ENCODE measurements around the gene PNRC1.

The PNRC1 gene

DNA sequence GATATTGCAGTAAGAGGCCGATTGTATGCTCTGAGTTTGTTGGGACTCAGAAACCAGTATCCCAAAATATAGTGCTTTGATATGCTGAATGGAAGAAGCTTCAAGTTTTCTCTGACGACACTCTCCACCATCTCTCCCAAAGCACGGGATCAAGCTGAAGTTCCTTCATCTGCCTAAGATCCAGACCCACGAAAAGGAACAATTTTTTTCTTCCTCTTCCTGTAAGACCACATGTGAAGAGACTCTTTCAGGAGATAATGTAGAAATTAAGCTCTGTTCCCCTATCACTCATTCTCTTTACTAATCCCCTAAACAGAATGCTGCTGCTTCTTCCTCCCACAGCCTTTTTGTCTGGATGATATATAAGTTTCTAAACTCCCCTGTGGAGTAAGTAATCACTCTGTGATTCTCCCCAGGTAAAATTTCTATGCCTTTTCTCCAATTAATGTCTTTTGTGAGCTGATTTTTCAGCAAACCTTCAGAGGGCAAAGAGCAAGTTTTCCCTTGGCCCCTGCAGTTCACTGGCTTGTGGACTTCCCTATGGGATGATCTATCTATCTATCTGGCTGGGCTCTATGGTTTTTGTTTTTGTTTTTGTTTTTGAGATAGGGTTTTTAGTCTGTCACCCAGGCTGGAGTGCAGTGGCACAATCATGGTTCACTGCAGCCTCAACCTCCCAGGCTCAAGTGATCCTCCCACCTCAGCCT, 13.5 kb upstream of the PNRC1 start:
- Histone ChIP-seq H3K4me3 (ENCODE audit: low read depth, low read length) (no peak overlapping the region), H3K9me3 (no peaks in the 10 kb centered on the region), H3K27me3 (no peaks in the 10 kb centered on the region; the same call in 1 of the 2 replicates), H3K4me1 (no peaks in the 10 kb centered on the region), H3K36me3 (no peaks in the 10 kb centered on the region)
- DNase-seq: no peak
- TF ChIP-seq, protein P1, sequence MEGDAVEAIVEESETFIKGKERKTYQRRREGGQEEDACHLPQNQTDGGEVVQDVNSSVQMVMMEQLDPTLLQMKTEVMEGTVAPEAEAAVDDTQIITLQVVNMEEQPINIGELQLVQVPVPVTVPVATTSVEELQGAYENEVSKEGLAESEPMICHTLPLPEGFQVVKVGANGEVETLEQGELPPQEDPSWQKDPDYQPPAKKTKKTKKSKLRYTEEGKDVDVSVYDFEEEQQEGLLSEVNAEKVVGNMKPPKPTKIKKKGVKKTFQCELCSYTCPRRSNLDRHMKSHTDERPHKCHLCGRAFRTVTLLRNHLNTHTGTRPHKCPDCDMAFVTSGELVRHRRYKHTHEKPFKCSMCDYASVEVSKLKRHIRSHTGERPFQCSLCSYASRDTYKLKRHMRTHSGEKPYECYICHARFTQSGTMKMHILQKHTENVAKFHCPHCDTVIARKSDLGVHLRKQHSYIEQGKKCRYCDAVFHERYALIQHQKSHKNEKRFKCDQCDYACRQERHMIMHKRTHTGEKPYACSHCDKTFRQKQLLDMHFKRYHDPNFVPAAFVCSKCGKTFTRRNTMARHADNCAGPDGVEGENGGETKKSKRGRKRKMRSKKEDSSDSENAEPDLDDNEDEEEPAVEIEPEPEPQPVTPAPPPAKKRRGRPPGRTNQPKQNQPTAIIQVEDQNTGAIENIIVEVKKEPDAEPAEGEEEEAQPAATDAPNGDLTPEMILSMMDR (IDR thresholded peaks at IDR 0.05; ENCODE audit: low read depth, low read length): no peak

GRCh38 chr6:89067796-89068195, 12.8 kb upstream of the PNRC1 start:
- Histone ChIP-seq H3K27me3 (no peaks in the 10 kb centered on the region; the same call in 1 of the 2 replicates), H3K9me3 (no peaks in the 10 kb centered on the region), H3K4me1 (no peaks in the 10 kb centered on the region), H3K36me3 (no peaks in the 10 kb centered on the region), H3K4me3 (ENCODE audit: low read depth, low read length) (no peak overlapping the region)
- DNase-seq: no peak
- TF ChIP-seq, protein P1 (IDR thresholded peaks at IDR 0.05; ENCODE audit: low read depth, low read length): no peak

- DNase-seq: no peak
- Histone ChIP-seq H3K27me3 (no peaks in the 10 kb centered on the region; the same call in 1 of the 2 replicates), H3K9me3 (no peaks in the 10 kb centered on the region), H3K4me1 (no peaks in the 10 kb centered on the region), H3K36me3 (no peaks in the 10 kb centered on the region), H3K4me3 (ENCODE audit: low read depth, low read length) (no peak overlapping the region)
- TF ChIP-seq, protein P1 (IDR thresholded peaks at IDR 0.05; ENCODE audit: low read depth, low read length): no peak
Observed at GRCh38 chr6:89068695-89069094, 11.9 kb upstream of the PNRC1 start.

DNA sequence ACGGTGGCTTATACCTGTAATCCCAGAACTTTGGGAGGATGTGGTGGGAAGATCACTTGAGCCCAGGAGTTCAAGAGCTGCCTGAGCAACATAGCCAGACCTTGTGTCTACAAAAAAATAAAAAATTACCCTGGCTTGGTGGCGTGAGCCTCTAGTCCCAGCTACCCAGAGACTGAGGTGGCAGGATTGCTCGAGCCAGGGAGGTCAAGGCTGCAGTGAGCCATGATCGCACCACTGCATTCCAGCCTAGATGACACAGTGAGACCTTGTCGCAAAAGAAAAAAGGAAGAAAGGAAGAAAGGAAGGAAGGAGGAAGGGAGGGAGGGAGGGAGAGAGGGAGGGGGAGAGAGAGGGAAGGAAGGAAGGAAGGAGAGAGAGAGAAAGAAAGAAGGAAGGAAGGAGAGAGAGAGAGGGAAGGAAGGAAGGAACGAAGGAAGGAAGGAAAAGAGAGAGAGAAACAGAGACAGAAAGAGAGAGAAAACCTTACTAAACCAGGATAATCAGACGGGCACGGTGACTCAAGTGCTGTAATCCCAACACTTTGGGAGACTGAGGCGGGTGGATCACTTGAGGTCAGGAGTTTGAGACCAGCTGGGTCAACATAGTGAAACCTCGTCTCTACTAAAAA, 10.9 kb upstream of the PNRC1 start:
- Histone ChIP-seq H3K4me3 (ENCODE audit: low read depth, low read length) (no peak overlapping the region), H3K4me1 (no peaks in the 10 kb centered on the region), H3K36me3 (no peaks in the 10 kb centered on the region), H3K27me3 (no peaks in the 10 kb centered on the region; the same call in 1 of the 2 replicates), H3K9me3 (no peaks in the 10 kb centered on the region)
- no peak for DNase-seq
- TF ChIP-seq, protein P1 (IDR thresholded peaks at IDR 0.05; ENCODE audit: low read depth, low read length): no peak

DNA sequence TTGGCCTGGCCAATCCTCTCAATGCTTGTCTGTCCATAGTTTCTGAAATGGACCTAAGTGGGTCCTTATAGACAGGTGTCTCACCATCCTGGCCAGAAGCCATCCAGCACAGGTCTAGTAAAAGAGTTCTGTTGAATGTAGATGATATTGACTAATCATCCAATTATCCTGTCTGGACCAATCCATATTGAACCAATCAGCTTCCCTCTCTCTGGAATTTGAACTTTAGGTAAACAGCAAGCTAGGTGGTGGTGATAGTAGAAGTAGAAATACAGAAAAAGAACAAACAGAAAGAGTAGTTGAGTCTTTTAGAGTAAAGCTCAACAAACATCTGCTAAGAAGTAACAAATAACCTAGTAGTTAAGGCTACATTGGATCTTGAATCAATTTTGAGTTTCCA, 9.5 kb upstream of the PNRC1 start:
- TF ChIP-seq, protein P1 (IDR thresholded peaks at IDR 0.05; ENCODE audit: low read depth, low read length): no peak
- Histone ChIP-seq H3K36me3 (no peaks in the 10 kb centered on the region), H3K27me3 (no peaks in the 10 kb centered on the region; the same call in 1 of the 2 replicates), H3K4me1 (no peaks in the 10 kb centered on the region), H3K9me3 (no peaks in the 10 kb centered on the region), H3K4me3 (ENCODE audit: low read depth, low read length) (no peak overlapping the region)
- no peak for DNase-seq

- Histone ChIP-seq H3K27me3 (no peaks in the 10 kb centered on the region; the same call in 1 of the 2 replicates), H3K36me3 (no peaks in the 10 kb centered on the region), H3K9me3 (no peaks in the 10 kb centered on the region), H3K4me3 (ENCODE audit: low read depth, low read length) (no peak overlapping the region), H3K4me1 (no peaks in the 10 kb centered on the region)
- DNase-seq: no peak
- TF ChIP-seq, protein P1 (IDR thresholded peaks at IDR 0.05; ENCODE audit: low read depth, low read length): no peak
Observed at GRCh38 chr6:89073014-89073620, 7.4 kb upstream of the PNRC1 start.
